Measurements from ENCODE around the gene ANKRD31. TPM values are rescaled to one million over a fixed set of nuclear protein-coding genes. Genes with fewer than 3 reads are reported as not detected.
"Not testable (repeated sequence)": the region's sequence is repeated elsewhere in the genome, so short reads cannot be mapped to it uniquely, and the experiment has no call there.

ANKRD31 gene
- total RNA-seq, 8 experiments from 2014 or later: 0.18 to 1.1 (median 0.46) TPM

DNA sequence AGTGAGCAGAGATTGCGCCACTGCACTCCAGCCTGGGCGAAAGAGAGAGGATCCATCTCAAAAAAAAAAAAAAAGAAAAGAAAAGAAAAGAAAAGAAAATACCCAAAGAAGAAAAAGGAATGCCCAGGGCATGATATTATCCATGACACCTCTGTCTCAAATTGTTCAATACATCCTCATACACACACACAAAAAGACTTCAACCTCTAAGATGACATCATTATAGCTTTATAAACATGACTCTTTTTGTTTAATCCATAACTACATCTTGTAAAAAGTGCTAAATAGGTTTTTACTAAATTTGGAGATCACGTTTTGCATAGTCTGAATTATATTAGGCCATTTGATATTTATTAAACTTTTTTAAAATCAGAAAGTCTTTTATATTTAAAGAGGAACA lies 33.1 kb downstream of the ANKRD31 start:
- Histone ChIP-seq H3K4me3 (no peak overlapping the region), H3K27ac (no peak overlapping the region), H3K4me1 (replicated peaks in 1 of 2) (no peaks in the 10 kb centered on the region)
- no peak for ATAC-seq (replicated peaks in 6 of 8)
- WGBS, 10 experiments: 38 to 89% (median 73%) methylated on average over 1 to 3 of the region's 3 CpGs
- in situ Hi-C loops (cut with MboI; ENCODE audit: low pct_unique_long_range_greater_than_20kb in 2 of 9, low sequenced_read_pairs in 9 of 9, unreplicated experiment in 9 of 9): no loop called here

DNA sequence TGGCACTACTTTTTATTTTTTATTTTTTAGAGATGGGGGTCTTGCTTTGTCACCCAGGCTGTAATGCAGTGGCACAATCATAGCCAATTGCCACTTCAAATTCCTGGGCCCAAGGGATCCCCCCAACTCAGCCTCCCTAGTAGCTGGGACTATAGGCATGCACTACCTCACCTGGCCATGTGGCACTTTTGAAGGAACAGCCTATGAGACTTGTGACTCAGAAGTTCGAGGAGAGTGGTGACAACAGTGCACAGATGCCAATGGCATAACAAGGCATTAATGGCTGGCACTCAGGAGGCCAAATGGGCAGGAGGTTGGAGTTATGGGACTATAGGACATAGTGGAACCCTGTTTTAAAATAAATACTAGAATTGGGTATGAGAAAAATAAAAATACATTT lies 33.7 kb downstream of the ANKRD31 start:
- no peak overlapping the region for H3K27ac ChIP-seq
- H3K4me3 ChIP-seq: no peak overlapping the region
- no peaks in the 10 kb centered on the region for H3K4me1 ChIP-seq (replicated peaks in 1 of 2)
- WGBS, 10 experiments: 75 to 83% (median 83%) methylated on average over 1 of the region's 1 CpG; no CpG with 5 or more reads in 7 of the 10 experiments
- in situ Hi-C loops (cut with MboI; ENCODE audit: low pct_unique_long_range_greater_than_20kb in 2 of 9, low sequenced_read_pairs in 9 of 9, unreplicated experiment in 9 of 9): no loop called here
- ATAC-seq (replicated peaks in 6 of 8): no peak

GRCh38 chr5:75200776-75201175 lies 35.9 kb downstream of the ANKRD31 start:
- WGBS, 10 experiments: 100% methylated on average over 2 to 3 of the region's 4 CpGs; no CpG with 5 or more reads in 5 of the 10 experiments
- no peak for ATAC-seq (replicated peaks in 6 of 8)
- H3K27ac ChIP-seq: no peak overlapping the region
- H3K4me3 ChIP-seq: no peak overlapping the region
- in situ Hi-C loops (cut with MboI; ENCODE audit: low pct_unique_long_range_greater_than_20kb in 2 of 9, low sequenced_read_pairs in 9 of 9, unreplicated experiment in 9 of 9): no loop called here
- H3K4me1 ChIP-seq (replicated peaks in 1 of 2): no peaks in the 10 kb centered on the region

GRCh38 chr5:75199946-75200345 lies 36.7 kb downstream of the ANKRD31 start:
- in situ Hi-C loops (cut with MboI; ENCODE audit: low pct_unique_long_range_greater_than_20kb in 2 of 9, low sequenced_read_pairs in 9 of 9, unreplicated experiment in 9 of 9): no loop called here
- Histone ChIP-seq H3K4me3 (no peak overlapping the region), H3K4me1 (replicated peaks in 1 of 2) (no peaks in the 10 kb centered on the region), H3K27ac (no peak overlapping the region)
- no peak for ATAC-seq (replicated peaks in 6 of 8)
- WGBS, 10 experiments: 100% methylated on average over 1 of the region's 1 CpG; no CpG with 5 or more reads in 9 of the 10 experiments

GRCh38 chr5:75199071-75199470 lies 37.6 kb downstream of the ANKRD31 start:
- H3K4me3 ChIP-seq: no peak overlapping the region
- no peaks in the 10 kb centered on the region for H3K4me1 ChIP-seq (replicated peaks in 1 of 2)
- no peak for ATAC-seq (replicated peaks in 6 of 8)
- WGBS, 10 experiments: 20 to 100% (median 91%) methylated on average over 1 to 2 of the region's 2 CpGs; no CpG with 5 or more reads in 2 of the 10 experiments
- in situ Hi-C loops (cut with MboI; ENCODE audit: low pct_unique_long_range_greater_than_20kb in 2 of 9, low sequenced_read_pairs in 9 of 9, unreplicated experiment in 9 of 9): no loop called here
- H3K27ac ChIP-seq: no peak overlapping the region

DNA sequence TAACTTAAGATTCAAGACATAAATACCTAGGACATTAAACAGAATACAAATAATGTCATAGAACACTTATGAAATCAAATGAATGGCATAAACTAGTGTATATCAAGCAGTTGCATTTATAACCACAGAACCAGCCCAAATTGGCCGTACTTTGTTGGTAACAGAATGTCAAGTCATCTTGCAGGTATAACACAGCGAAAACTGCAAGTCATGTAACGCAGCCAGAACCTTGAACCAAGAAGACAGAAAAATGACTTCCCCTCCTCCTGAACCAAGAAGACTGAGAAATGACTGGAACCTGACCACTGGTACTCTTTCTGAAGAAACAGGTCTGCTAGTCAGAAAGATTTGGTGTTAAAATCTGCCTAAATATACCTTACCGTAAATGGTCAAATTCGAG lies 38.9 kb downstream of the ANKRD31 start:
- Histone ChIP-seq H3K4me3 (no peak overlapping the region), H3K27ac (no peak overlapping the region), H3K4me1 (replicated peaks in 1 of 2) (no peaks in the 10 kb centered on the region)
- no peak for ATAC-seq (replicated peaks in 6 of 8)
- WGBS, 10 experiments: 63 to 100% (median 86%) methylated on average over 1 to 5 of the region's 5 CpGs; no CpG with 5 or more reads in 1 of the 10 experiments
- in situ Hi-C loops (cut with MboI; ENCODE audit: low pct_unique_long_range_greater_than_20kb in 2 of 9, low sequenced_read_pairs in 9 of 9, unreplicated experiment in 9 of 9): no loop called here

DNA sequence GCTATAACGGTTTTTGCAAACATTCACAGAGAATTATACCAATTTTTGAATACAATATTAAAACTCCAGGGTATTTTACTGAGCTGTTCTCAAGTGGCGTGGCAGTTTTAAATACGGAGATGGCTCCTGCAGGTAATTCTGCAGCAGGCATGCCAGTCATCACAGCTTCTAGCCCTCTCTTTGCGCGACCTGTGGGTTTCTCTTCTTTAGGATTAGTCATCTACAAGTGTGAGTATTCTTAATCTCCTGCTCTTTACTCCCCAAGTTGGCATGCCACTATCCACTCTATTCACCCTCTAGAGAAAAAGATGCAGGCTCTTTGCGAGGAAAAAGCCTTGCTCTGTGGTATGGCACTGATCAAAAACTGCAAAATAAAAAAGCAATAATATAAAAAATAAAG lies 43.9 kb downstream of the ANKRD31 start:
- in situ Hi-C loops (cut with MboI; ENCODE audit: low pct_unique_long_range_greater_than_20kb in 2 of 9, low sequenced_read_pairs in 9 of 9, unreplicated experiment in 9 of 9): no loop called here
- no peak overlapping the region for H3K4me3 ChIP-seq
- no peak for ATAC-seq (replicated peaks in 6 of 8)
- WGBS, 10 experiments: 37 to 91% (median 82%) methylated on average over 2 to 6 of the region's 6 CpGs
- H3K27ac ChIP-seq: no peak overlapping the region
- no peaks in the 10 kb centered on the region for H3K4me1 ChIP-seq (replicated peaks in 1 of 2)

GRCh38 chr5:75192264-75192663 lies 44.4 kb downstream of the ANKRD31 start:
- H3K4me3 ChIP-seq: no peak overlapping the region
- H3K4me1 ChIP-seq (replicated peaks in 1 of 2): no peaks in the 10 kb centered on the region
- peak in 2 of 8 experiments; percentile 40 to 77 for ATAC-seq (replicated peaks in 6 of 8)
- no peak overlapping the region for H3K27ac ChIP-seq
- in situ Hi-C loops (cut with MboI; ENCODE audit: low pct_unique_long_range_greater_than_20kb in 2 of 9, low sequenced_read_pairs in 9 of 9, unreplicated experiment in 9 of 9): no loop called here

DNA sequence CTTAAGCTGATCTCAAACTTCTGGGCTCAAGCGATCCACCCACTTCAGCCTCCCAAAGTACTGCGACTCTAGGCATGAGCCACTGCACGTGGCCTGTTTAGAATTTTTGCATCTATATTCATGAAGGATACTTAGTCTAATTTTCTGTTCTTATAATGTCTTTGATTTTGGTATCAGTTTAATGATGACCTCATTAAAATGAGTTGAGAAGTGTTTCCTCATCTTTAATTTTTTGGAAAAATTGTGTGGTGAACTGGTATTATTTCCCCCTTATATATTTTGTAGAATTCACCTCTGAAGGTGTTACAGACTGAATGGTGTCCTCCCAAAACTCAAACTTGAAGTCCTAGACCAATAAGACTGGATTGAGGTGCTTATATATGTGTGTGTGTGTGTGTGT lies 46.5 kb downstream of the ANKRD31 start:
- no peaks in the 10 kb centered on the region for H3K4me1 ChIP-seq (replicated peaks in 1 of 2)
- 0 to 100% (median 93%) methylated on average over 1 to 3 of the region's 3 CpGs; no CpG with 5 or more reads in 2 of the 10 experiments for WGBS, 10 experiments
- in situ Hi-C loops (cut with MboI; ENCODE audit: low pct_unique_long_range_greater_than_20kb in 2 of 9, low sequenced_read_pairs in 9 of 9, unreplicated experiment in 9 of 9): no loop called here
- ATAC-seq (replicated peaks in 6 of 8): no peak
- no peak overlapping the region for H3K27ac ChIP-seq
- no peak overlapping the region for H3K4me3 ChIP-seq

DNA sequence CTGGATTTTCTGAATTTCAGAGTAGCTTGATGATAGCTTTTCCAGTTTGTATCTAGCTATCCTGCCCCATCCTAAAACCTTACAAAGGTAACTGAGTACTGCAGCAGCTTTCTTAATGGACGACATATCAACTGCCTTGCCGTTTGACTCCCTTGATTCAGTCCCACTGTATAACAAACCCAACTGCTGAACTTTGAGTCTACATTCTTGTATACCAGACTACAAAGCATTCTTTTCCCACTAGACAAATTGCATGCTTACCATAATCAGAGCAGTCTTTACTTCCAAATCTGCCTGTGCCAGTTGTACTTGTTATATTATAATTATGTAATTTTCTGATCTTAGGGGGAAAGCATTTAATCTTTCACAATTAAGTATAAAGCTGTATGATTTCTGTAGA lies 47.3 kb downstream of the ANKRD31 start:
- 0 to 92% (median 50%) methylated on average over 1 to 2 of the region's 2 CpGs; no CpG with 5 or more reads in 3 of the 10 experiments for WGBS, 10 experiments
- ATAC-seq (replicated peaks in 6 of 8): no peak
- Histone ChIP-seq H3K27ac (no peak overlapping the region), H3K4me3 (no peak overlapping the region), H3K4me1 (replicated peaks in 1 of 2) (no peaks in the 10 kb centered on the region)
- in situ Hi-C loops (cut with MboI; ENCODE audit: low pct_unique_long_range_greater_than_20kb in 2 of 9, low sequenced_read_pairs in 9 of 9, unreplicated experiment in 9 of 9): no loop called here

DNA sequence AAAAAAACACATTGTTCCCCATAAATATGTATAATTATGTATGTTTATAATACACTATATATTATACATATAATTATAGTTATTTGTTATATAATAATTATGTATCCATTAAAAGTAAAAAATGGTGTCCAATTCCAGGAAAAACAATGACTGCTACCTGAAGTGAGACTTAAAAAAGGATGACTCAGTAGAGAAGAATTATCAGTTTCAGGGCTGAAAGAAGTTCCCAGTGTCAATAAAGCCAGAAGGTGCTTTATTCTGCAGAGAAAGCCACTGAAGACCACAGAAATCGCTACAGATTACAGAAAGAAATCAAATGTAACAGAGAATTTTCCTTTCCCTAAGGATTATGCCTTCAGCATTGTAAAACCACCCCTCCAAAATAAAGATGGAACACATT lies 50.9 kb downstream of the ANKRD31 start:
- H3K4me1 ChIP-seq (replicated peaks in 1 of 2): no peaks in the 10 kb centered on the region
- no peak overlapping the region for H3K27ac ChIP-seq
- WGBS, 10 experiments: 0 to 78% (median 36%) methylated on average over 1 of the region's 1 CpG; no CpG with 5 or more reads in 4 of the 10 experiments
- no peak overlapping the region for H3K4me3 ChIP-seq
- in situ Hi-C loops (cut with MboI; ENCODE audit: low pct_unique_long_range_greater_than_20kb in 2 of 9, low sequenced_read_pairs in 9 of 9, unreplicated experiment in 9 of 9): no loop called here
- no peak for ATAC-seq (replicated peaks in 6 of 8)

GRCh38 chr5:75176009-75176408 lies 60.7 kb downstream of the ANKRD31 start:
- in situ Hi-C loops (cut with MboI; ENCODE audit: low pct_unique_long_range_greater_than_20kb in 2 of 9, low sequenced_read_pairs in 9 of 9, unreplicated experiment in 9 of 9); H3K4me1 ChIP-seq (replicated peaks in 1 of 2); ATAC-seq (replicated peaks in 6 of 8); H3K27ac ChIP-seq; H3K4me3 ChIP-seq: not testable (repeated sequence)
- 0 to 100% (median 66%) methylated on average over 1 to 3 of the region's 7 CpGs; no CpG with 5 or more reads in 4 of the 10 experiments for WGBS, 10 experiments

- not testable (repeated sequence) for ATAC-seq (replicated peaks in 6 of 8)
Observed at GRCh38 chr5:75174872-75175271, 61.8 kb downstream of the ANKRD31 start.

DNA sequence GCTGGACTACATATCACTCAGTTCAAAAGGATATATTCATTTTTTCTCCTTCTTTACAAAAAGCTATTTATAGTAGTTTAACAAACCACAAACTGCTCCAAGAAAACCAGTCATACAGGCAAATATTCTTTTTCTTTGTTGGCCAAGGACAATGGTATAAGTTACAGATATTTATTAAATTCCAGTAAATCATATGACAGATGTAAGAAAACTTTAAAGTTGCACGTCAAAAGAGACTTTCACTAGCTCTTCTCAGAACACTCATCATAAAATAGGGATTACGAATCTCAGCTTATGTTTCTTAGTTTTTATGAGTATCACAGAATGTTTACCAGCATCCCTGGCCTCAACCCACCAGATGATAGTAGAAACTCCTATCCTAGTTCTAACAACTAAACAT lies 67.2 kb downstream of the ANKRD31 start:
- ATAC-seq (replicated peaks in 6 of 8): peak in 1 of 8 experiments; percentile 18
- Histone ChIP-seq H3K27ac (no peak overlapping the region), H3K4me3 (no peak overlapping the region), H3K4me1 (replicated peaks in 1 of 2) (no peaks in the 10 kb centered on the region)
- in situ Hi-C loops (cut with MboI; ENCODE audit: low pct_unique_long_range_greater_than_20kb in 2 of 9, low sequenced_read_pairs in 9 of 9, unreplicated experiment in 9 of 9): no loop called here
- 6 to 92% (median 63%) methylated on average over 1 to 2 of the region's 2 CpGs; no CpG with 5 or more reads in 2 of the 10 experiments for WGBS, 10 experiments

More at GRCh38 chr5:75174872-75175271, 61.8 kb downstream of the ANKRD31 start:
- in situ Hi-C loops (cut with MboI; ENCODE audit: low pct_unique_long_range_greater_than_20kb in 2 of 9, low sequenced_read_pairs in 9 of 9, unreplicated experiment in 9 of 9); H3K27ac ChIP-seq; H3K4me1 ChIP-seq (replicated peaks in 1 of 2); H3K4me3 ChIP-seq: not testable (repeated sequence)
- WGBS, 10 experiments: 60 to 100% methylated on average over 1 to 3 of the region's 4 CpGs; no CpG with 5 or more reads in 8 of the 10 experiments
